Gastroesophageal sphincter (tissue), 4 donors: ENCODE measurements around the gene SOSTDC1. TPM values are rescaled to one million over a fixed set of nuclear protein-coding genes. Genes with fewer than 3 reads are reported as not detected.

ENCODE experiments used
- ATAC-seq: fragments of 150-250 bp; one replicate; pipeline ENCODE4 v1.9.1; 2016; ENCODE audit warnings: mild to moderate bottlenecking, moderate library complexity
- H3K27ac ChIP-seq, 4 donors: fragments of 200-600 bp; sonication (generic) in 3 of 4; 1 replicate in 3 of 4; 2 replicates in 1 of 4; pipeline ENCODE4 v1.5.1; 2016 to 2019
- H3K27me3 ChIP-seq: fragments of 200-600 bp; sonication (generic); one replicate; pipeline ENCODE4 v1.5.1; 2019
- H3K36me3 ChIP-seq, 2 donors: fragments of 200-600 bp; sonication (generic); one replicate each; pipeline ENCODE4 v1.5.1; 2019; ENCODE audit warnings: control low read depth in 1 of 2
- H3K4me1 ChIP-seq, 3 donors: fragments of 200-600 bp; sonication (generic); 1 replicate in 2 of 3; 2 replicates in 1 of 3; pipeline ENCODE4 v1.5.1; 2016 to 2019; ENCODE audit warnings: control low read depth in 2 of 3
- H3K4me3 ChIP-seq, 2 donors: fragments of 200-600 bp; sonication (generic); one replicate each; pipeline ENCODE4 v1.5.1; 2019; ENCODE audit warnings: mild to moderate bottlenecking in 1 of 2, moderate library complexity in 1 of 2
- H3K9me3 ChIP-seq, 3 donors: fragments of 200-600 bp; sonication (generic); one replicate each; pipeline ENCODE4 v1.5.1; 2017 to 2019; ENCODE audit warnings: control low read depth in 2 of 3
- CTCF ChIP-seq, 4 experiments: fragments of 200-600 bp in 2 of 4; fragments of 450-650 bp in 2 of 4; sonication (generic) in 1 of 4; IDR thresholded peaks; one replicate each; pipeline ENCODE4 v1.5.1; 2017 to 2019; ENCODE audit warnings: antibody characterized with exemption in 4 of 4, mild to moderate bottlenecking in 2 of 4, moderate library complexity in 2 of 4
- EP300 ChIP-seq: sonication (generic); formaldehyde crosslinking; IDR thresholded peaks from one replicate; pipeline ENCODE4 v1.6.1; 2017; ENCODE audit warnings: antibody characterized with exemption, mild to moderate bottlenecking
- POLR2A ChIP-seq, 2 donors: fragments of 450-650 bp; IDR thresholded peaks; one replicate each; pipeline ENCODE4 v1.6.1; 2017; ENCODE audit warnings: antibody characterized with exemption in 2 of 2, mild to moderate bottlenecking in 2 of 2, moderate library complexity in 1 of 2
- POLR2AphosphoS5 ChIP-seq: sonication (generic); formaldehyde crosslinking; IDR thresholded peaks from one replicate; pipeline ENCODE4 v1.6.1; 2017; ENCODE audit warnings: antibody characterized with exemption
- WGBS, 2 donors: methylation state at CpG; one replicate each; pipeline ENCODE4 v1.1.5; 2018; ENCODE audit warnings: low coverage in 1 of 2; 5-methylcytosine and 5-hydroxymethylcytosine counted together
- small RNA-seq, 4 donors: library from RNA; depleted of rRNA; stranded (forward); fragments of <200 nt; gene quantifications; one replicate each; pipeline ENCODE3, GENCODE V24; 2016
- total RNA-seq, 4 donors: library from RNA; depleted of rRNA; stranded (reverse); fragments of >200 nt; gene quantifications; one replicate each; pipeline ENCODE4 v1.1.0, GENCODE V29; 2016

The SOSTDC1 gene
- total RNA-seq, 4 donors from 2014 or later: 0.87 to 3.4 (median 3.0) TPM; not detected in 1

- Histone ChIP-seq H3K27me3 (no peaks in the 10 kb centered on the region), H3K4me3 (no peak overlapping the region), H3K36me3 (no peaks in the 10 kb centered on the region), H3K4me1 (peaks cover 2 to 13% (median 2%) of the 10 kb centered on the region in 3 donors), H3K27ac (no peak overlapping the region), H3K9me3 (no peaks in the 10 kb centered on the region)
- no peak for ATAC-seq
- WGBS, 2 donors: 61 to 67% methylated on average over 6 of the region's 7 CpGs
- TF ChIP-seq CTCF (IDR thresholded peaks at IDR 0.05) (no peak), EP300 (no peak), POLR2AphosphoS5 (no peak), POLR2A (IDR thresholded peaks at IDR 0.05) (no peak)
Measured at GRCh38 chr7:16416289-16417282, 49.0 kb downstream of the SOSTDC1 start.

- Histone ChIP-seq H3K9me3 (no peaks in the 10 kb centered on the region), H3K27me3 (no peaks in the 10 kb centered on the region), H3K4me1 (no peaks in the 10 kb centered on the region), H3K4me3 (no peak overlapping the region), H3K27ac (no peak overlapping the region), H3K36me3 (no peaks in the 10 kb centered on the region)
- ATAC-seq: peak; percentile 34
- TF ChIP-seq POLR2AphosphoS5 (no peak), EP300 (no peak), POLR2A (IDR thresholded peaks at IDR 0.05) (no peak)
- 52 to 55% methylated on average over 6 to 8 of the region's 8 CpGs for WGBS, 2 donors
Measured at GRCh38 chr7:16412274-16413254, 53.0 kb downstream of the SOSTDC1 start.

Small RNA genes lying within 50 kb of the gene (small RNA-seq; reads per million reads assigned to genes)
- gene AC005014.3: 0 reads per million in 4 donors

Other genes with a start within 250 kb of the SOSTDC1 start
- gene CRPPA, start 44.2 kb downstream of the SOSTDC1 start, total RNA-seq: 1 to 10 TPM; 1.8 to 4.7 (median 3.7) TPM
- not detected for gene LRRC72, start 61.1 kb upstream of the SOSTDC1 start, total RNA-seq
- gene ANKMY2, start 180.0 kb upstream of the SOSTDC1 start, total RNA-seq: 10 to 100 TPM; 13.2 to 37.9 (median 25.3) TPM
- 10 to 100 TPM; 43.6 to 82.4 (median 64.8) TPM for gene BZW2, start 180.4 kb upstream of the SOSTDC1 start, total RNA-seq